Adrenal gland (tissue), 5 donors: ENCODE measurements around the gene TRIM46.

Experiments used
- CTCF ChIP-seq, 6 experiments: fragments of 450-650 bp in 4 of 6; fragments of 200-600 bp in 2 of 6; sonication (generic) in 1 of 6; IDR thresholded peaks; 1 replicate in 5 of 6; 2 replicates in 1 of 6; pipeline versions ENCODE4 v1.5.1 to v1.8.0; 2016 to 2021; ENCODE audit warnings: antibody characterized with exemption in 6 of 6, mild to moderate bottlenecking in 2 of 6, moderate library complexity in 1 of 6
- POLR2A ChIP-seq, 2 donors: fragments of 450-650 bp; IDR thresholded peaks; one replicate each; pipeline ENCODE4 v1.6.1; 2017; ENCODE audit warnings: antibody characterized with exemption in 2 of 2, mild to moderate bottlenecking in 2 of 2, moderate library complexity in 1 of 2
- donor health status: DM: no; HTN: no; CAD: no.

DNA sequence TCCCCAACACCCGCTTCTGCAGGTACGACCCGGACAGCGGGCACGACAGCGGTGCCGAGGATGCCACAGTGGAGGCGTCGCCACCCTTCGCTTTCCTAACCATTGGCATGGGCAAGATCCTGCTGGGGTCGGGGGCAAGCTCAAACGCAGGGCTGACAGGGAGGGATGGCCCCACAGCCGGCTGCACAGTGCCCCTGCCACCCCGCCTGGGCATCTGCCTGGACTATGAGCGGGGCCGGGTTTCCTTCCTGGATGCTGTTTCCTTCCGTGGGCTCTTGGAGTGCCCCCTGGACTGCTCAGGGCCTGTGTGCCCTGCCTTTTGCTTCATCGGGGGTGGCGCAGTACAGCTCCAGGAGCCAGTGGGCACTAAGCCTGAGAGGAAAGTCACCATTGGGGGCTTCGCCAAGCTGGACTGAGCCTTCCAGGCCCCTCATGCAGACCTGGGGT, 10.1 kb downstream of the TRIM46 start:
- TF ChIP-seq CTCF (IDR thresholded peaks at IDR 0.05) (no peak), POLR2A (IDR thresholded peaks at IDR 0.05) (no peak)
